Hypothalamus (tissue), 51 donors: ENCODE measurements around the gene YPEL1.
"Not testable (repeated sequence)": the region's sequence is repeated elsewhere in the genome, so short reads cannot be mapped to it uniquely, and the experiment has no call there.

Source experiments
- DNase-seq, 51 donors: peaks; one replicate each; lab custom pipeline; 2025; lab: John Stamatoyannopoulos, UW

YPEL1 gene

GRCh38 chr22:21754523-21754922, 18.9 kb upstream of the YPEL1 start:
- DNase-seq: peak in 7 of 51 donors; percentile 12 to 61 (median 20)

GRCh38 chr22:21753374-21754111, 17.9 kb upstream of the YPEL1 start:
- no peak for DNase-seq

- DNase-seq: peak in 1 of 51 donors; percentile 28
These were observed 16.7 kb upstream of the YPEL1 start for GRCh38 chr22:21752276-21752675.

- no peak for DNase-seq
These were observed 10.4 kb upstream of the YPEL1 start for GRCh38 chr22:21745948-21746347.

GRCh38 chr22:21744917-21745316, 9.3 kb upstream of the YPEL1 start:
- not testable (repeated sequence) for DNase-seq

GRCh38 chr22:21741790-21742189, 6.2 kb upstream of the YPEL1 start:
- no peak for DNase-seq

GRCh38 chr22:21741059-21741458, 5.5 kb upstream of the YPEL1 start:
- DNase-seq: no peak

- no peak for DNase-seq
These were observed 4.3 kb upstream of the YPEL1 start for GRCh38 chr22:21739828-21740377.

GRCh38 chr22:21738966-21739365, 3.4 kb upstream of the YPEL1 start:
- no peak for DNase-seq

- DNase-seq: no peak
These were observed 2.5 kb upstream of the YPEL1 start for GRCh38 chr22:21738081-21738480.

GRCh38 chr22:21736948-21737347, 1.4 kb upstream of the YPEL1 start:
- no peak for DNase-seq

- DNase-seq: peak in 1 of 51 donors; percentile 58
These were observed 569 bp upstream of the YPEL1 start for GRCh38 chr22:21736084-21736642.

GRCh38 chr22:21734540-21735199, 924 bp downstream of the YPEL1 start:
- DNase-seq: peak in 1 of 51 donors; percentile 58

GRCh38 chr22:21731503-21731902, 4.1 kb downstream of the YPEL1 start:
- no peak for DNase-seq

- no peak for DNase-seq
These were observed 4.9 kb downstream of the YPEL1 start for GRCh38 chr22:21730535-21731308.

GRCh38 chr22:21729184-21729583, 6.4 kb downstream of the YPEL1 start:
- DNase-seq: not testable (repeated sequence)

- no peak for DNase-seq
These were observed 7.3 kb downstream of the YPEL1 start for GRCh38 chr22:21728270-21728669.

GRCh38 chr22:21727768-21728167, 7.8 kb downstream of the YPEL1 start:
- DNase-seq: no peak

- DNase-seq: no peak
These were observed 8.4 kb downstream of the YPEL1 start for GRCh38 chr22:21727159-21727558.

- DNase-seq: no peak
These were observed 8.9 kb downstream of the YPEL1 start for GRCh38 chr22:21726650-21727049.
